NT2/D1 (cell line): ENCODE results near the gene GDF10.

Source experiments
- DNase-seq: peaks from one replicate; pipeline ENCODE4 v3.0.0-alpha.2; 2011; ENCODE audit warnings: low read depth, low spot score
- H3K27me3 ChIP-seq: 2 replicates; pipeline ENCODE4 v1.6.0; 2011; ENCODE audit warnings: mild to moderate bottlenecking; ENCODE audit not compliant: insufficient read length, insufficient read depth
- H3K36me3 ChIP-seq: 2 replicates; pipeline ENCODE4 v1.6.1; 2011; ENCODE audit warnings: mild to moderate bottlenecking, low read length, mixed read lengths; ENCODE audit not compliant: insufficient read depth, insufficient read length
- H3K4me1 ChIP-seq: 2 replicates; pipeline ENCODE4 v1.5.1; 2011; ENCODE audit not compliant: insufficient read depth, insufficient read length
- H3K4me3 ChIP-seq: 2 replicates; pipeline ENCODE4 v1.5.1; 2011; ENCODE audit warnings: low read depth; ENCODE audit not compliant: insufficient read length
- H3K9ac ChIP-seq: 2 replicates; pipeline ENCODE4 v1.6.0; 2011; ENCODE audit warnings: low read depth; ENCODE audit not compliant: insufficient read length
- H3K9me3 ChIP-seq: 2 replicates; pipeline ENCODE4 v1.5.1; 2011; ENCODE audit warnings: mild to moderate bottlenecking, low read length; ENCODE audit not compliant: insufficient read depth
- SUZ12 ChIP-seq: IDR thresholded peaks from 2 replicates; pipeline ENCODE4 v1.6.1; 2011; ENCODE audit not compliant: insufficient read length, insufficient read depth; ENCODE audit errors: extremely low read depth
- YY1 ChIP-seq: IDR thresholded peaks from 2 replicates; pipeline ENCODE4 v1.6.1; 2011; ENCODE audit not compliant: insufficient read length, insufficient read depth
- ZNF274 ChIP-seq: IDR thresholded peaks from 2 replicates; pipeline ENCODE4 v1.6.1; 2011; ENCODE audit warnings: mild to moderate bottlenecking, low read depth, low read length

The GDF10 gene

GRCh38 chr10:47276071-47276470 lies 23.9 kb upstream of the GDF10 start:
- H3K9ac ChIP-seq: no peak overlapping the region
- peaks cover 7% of the 10 kb centered on the region for H3K4me1 ChIP-seq
- no peaks in the 10 kb centered on the region for H3K36me3 ChIP-seq
- TF ChIP-seq SUZ12 (no peak), ZNF274 (no peak), YY1 (no peak)
- H3K4me3 ChIP-seq: no peak overlapping the region
- peaks cover 9% of the 10 kb centered on the region; the same call in 1 of the 2 replicates for H3K9me3 ChIP-seq
- no peaks in the 10 kb centered on the region for H3K27me3 ChIP-seq
- no peak for DNase-seq

DNA sequence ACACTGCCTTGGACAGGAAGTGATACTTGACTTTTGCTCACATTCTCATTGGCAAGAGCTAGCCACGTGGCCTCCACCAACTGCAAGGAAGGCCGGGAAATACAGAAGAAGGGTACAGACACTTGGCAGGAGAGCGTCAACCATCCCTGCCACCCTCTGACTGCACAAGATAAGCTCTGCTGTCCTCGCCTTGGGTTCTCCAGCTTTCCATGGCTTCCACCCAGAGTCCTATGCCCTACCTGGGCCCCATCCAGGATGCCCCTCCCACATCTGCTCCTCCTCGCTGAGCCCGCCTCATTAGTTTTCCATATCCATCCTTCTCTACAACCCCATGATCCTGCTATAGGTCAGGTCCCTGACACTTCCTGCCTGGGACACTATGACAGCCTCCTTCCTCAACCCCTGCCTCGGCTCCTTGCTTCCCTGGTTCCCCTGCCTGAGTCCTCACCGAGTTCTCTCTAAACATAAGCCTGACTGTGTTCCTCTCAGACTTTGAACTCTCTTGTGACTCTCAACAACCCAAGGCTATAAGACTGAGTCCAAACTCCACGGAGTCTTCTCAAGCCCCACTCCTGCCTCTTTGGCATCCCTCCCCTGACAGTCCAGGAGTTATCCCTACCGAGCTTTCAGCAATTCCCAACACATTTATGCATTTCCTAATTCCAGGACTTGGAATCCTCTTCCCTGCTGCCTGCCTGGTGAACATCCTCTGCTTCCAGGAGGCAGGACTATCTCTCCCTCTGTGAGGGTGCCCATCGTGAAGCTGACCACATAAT lies 23.2 kb upstream of the GDF10 start:
- Histone ChIP-seq H3K36me3 (no peaks in the 10 kb centered on the region), H3K9ac (no peak overlapping the region), H3K9me3 (peaks cover 5% of the 10 kb centered on the region; the same call in 1 of the 2 replicates), H3K27me3 (no peaks in the 10 kb centered on the region), H3K4me3 (no peak overlapping the region), H3K4me1 (peaks cover 7% of the 10 kb centered on the region)
- TF ChIP-seq SUZ12: no peak
- no peak for TF ChIP-seq ZNF274
- TF ChIP-seq YY1: no peak
- DNase-seq: no peak

DNA sequence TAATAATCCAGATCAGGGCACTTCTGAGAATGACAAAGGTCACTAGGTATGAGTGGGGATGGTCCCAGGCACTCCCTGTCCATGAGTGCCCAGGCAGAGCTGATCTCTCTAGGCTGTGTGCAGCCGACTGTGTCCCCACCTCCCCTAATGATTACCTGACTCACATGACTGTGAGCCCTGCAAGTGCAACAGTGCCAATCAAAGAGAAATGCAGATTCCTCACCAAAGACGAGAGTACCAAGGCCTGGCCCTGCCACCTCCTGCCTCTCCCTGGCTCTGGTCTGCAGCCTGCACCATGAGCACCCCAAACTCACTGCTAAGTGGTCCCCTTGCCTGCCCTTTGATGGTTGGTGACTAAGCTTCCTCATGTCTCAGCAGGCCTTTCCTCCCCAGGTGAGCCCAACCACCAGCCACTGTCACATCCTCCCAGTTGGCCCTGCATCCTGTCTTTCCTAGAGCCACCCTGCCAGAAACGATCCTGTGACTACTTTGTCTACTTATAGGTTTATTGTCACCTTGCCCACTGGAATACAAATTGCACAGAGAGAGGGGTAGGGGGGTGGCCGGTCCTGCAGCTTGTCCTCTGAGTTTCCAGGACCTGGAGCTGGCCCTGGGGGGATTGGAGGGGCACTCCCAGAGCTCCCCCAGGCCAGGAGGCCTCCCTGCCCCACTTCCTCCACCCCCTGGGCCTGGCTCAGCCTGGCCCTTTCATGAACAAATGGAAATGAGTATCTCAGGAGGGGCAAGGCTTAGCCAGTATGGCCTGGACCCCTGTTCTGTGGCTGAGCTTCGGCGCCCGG lies 22.4 kb upstream of the GDF10 start:
- H3K4me1 ChIP-seq: peaks cover 7% of the 10 kb centered on the region
- H3K27me3 ChIP-seq: no peaks in the 10 kb centered on the region
- H3K36me3 ChIP-seq: no peaks in the 10 kb centered on the region
- no peak overlapping the region for H3K4me3 ChIP-seq
- DNase-seq: no peak
- H3K9me3 ChIP-seq: no peaks in the 10 kb centered on the region
- TF ChIP-seq YY1 (no peak), ZNF274 (no peak), SUZ12 (no peak)
- no peak overlapping the region for H3K9ac ChIP-seq

GRCh38 chr10:47278152-47278473 lies 21.9 kb upstream of the GDF10 start:
- Histone ChIP-seq H3K4me1 (peaks cover 7% of the 10 kb centered on the region), H3K9me3 (no peaks in the 10 kb centered on the region), H3K9ac (no peak overlapping the region), H3K27me3 (no peaks in the 10 kb centered on the region), H3K4me3 (no peak overlapping the region), H3K36me3 (no peaks in the 10 kb centered on the region)
- DNase-seq: no peak
- TF ChIP-seq ZNF274 (no peak), SUZ12 (no peak), YY1 (no peak)

- TF ChIP-seq SUZ12 (no peak), YY1 (no peak), ZNF274 (no peak)
- DNase-seq: no peak
- Histone ChIP-seq H3K4me3 (no peak overlapping the region), H3K36me3 (no peaks in the 10 kb centered on the region), H3K9me3 (no peaks in the 10 kb centered on the region), H3K4me1 (peaks cover 7% of the 10 kb centered on the region), H3K9ac (no peak overlapping the region), H3K27me3 (no peaks in the 10 kb centered on the region)
Observed at GRCh38 chr10:47278720-47279119, 21.3 kb upstream of the GDF10 start.

DNA sequence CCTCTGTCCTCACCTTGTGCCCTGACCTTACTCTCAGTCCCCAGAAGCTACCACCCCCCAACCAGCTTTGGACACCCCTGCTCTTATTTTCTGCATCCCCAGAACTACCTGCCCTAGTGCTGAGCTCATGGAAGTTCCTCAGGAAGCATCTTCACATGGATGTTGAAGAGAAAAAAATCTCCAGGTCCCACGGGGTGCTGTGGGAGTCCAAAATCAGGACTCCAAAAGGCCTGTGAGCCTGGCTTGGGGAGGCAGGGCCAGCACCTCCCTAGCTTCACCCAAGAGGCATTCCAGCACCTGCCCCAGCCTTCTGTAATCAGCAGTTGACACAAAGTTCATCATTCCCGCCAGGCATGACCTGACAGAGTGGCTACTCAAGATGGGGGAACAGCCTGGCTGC lies 20.7 kb upstream of the GDF10 start:
- Histone ChIP-seq H3K9ac (no peak overlapping the region), H3K36me3 (no peaks in the 10 kb centered on the region)

DNA sequence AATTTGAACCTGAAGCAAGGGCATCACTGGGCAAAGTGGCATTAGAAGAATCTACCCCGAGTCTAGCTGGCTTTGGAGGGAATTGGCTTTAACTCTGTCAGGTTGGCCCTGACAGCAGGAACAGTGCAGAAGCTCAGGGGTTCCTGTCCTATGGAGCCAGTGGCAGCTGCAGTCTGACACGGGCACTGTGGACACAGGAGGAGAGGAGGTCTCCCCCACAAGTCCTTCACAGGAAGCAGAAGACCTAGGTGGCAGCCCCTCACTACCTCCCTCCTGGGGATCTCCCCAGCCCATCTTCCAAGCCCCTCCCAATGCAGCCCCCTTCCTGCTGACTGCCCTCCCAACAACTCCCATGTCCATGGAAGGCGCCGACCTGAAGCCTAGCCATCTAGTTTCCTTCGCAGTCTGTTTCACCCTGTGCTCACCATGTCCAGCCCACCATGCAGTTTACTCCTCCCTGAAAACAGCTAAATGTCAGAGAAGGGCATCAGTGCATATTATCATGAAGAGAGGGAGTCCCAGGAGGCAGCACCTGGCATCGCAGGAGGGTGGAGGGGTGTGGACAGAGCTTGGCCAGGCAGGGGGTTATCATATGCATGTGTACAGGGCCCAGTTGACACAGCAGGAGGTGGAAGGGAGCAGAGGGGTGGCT lies 17.9 kb upstream of the GDF10 start:
- Histone ChIP-seq H3K9me3 (no peaks in the 10 kb centered on the region), H3K27me3 (no peaks in the 10 kb centered on the region), H3K9ac (no peak overlapping the region), H3K36me3 (no peaks in the 10 kb centered on the region), H3K4me3 (no peak overlapping the region), H3K4me1 (peaks cover 7% of the 10 kb centered on the region)
- no peak for DNase-seq
- TF ChIP-seq ZNF274: no peak
- TF ChIP-seq SUZ12: no peak
- TF ChIP-seq YY1: no peak

More for the DNA sequence above, 20.7 kb upstream of the GDF10 start:
- DNase-seq: no peak
- TF ChIP-seq SUZ12 (no peak), ZNF274 (no peak), YY1 (no peak)
- Histone ChIP-seq H3K27me3 (no peaks in the 10 kb centered on the region), H3K4me3 (no peak overlapping the region), H3K9me3 (no peaks in the 10 kb centered on the region), H3K4me1 (peaks cover 7% of the 10 kb centered on the region)
